ENCODE results near the gene GPATCH3. TPM values are rescaled to one million over a fixed set of nuclear protein-coding genes. Genes with fewer than 3 reads are reported as not detected.

Gene GPATCH3
- total and polyA plus RNA-seq, 2 of the 4 experiments (the other 2 are of a cell fraction) = 5.2 to 8.0 TPM

GRCh38 chr1:26874896-26875295, 25.4 kb downstream of the GPATCH3 start:
- H4K20me1 ChIP-seq (ENCODE audit: insufficient read depth, low read length) = peaks cover 4% of the 10 kb centered on the region; the same call in 1 of the 2 replicates
- H3K9ac ChIP-seq (ENCODE audit: low read depth, low read length) = no peak overlapping the region
- in situ Hi-C loops (cut with MboI; ENCODE audit: low sequenced_read_pairs) (loop anchor here (10.0 kb wide), 1 partner anchor 270 kb away; no protein-coding TSS in a partner anchor), dilution Hi-C loops (cut with HindIII; ENCODE audit: low sequenced_read_pairs, unreplicated experiment) (no loop called here), intact Hi-C loops (cut with micrococcal nuclease) (no loop called here)
- H3K79me1 ChIP-seq (ENCODE audit: low read depth in 1 of 2, low read length in 2 of 2) = peaks cover 0 to 13% of the 10 kb centered on the region in 2 experiments; a peak in 3 of 4 replicates
- H3K4me3 ChIP-seq (ENCODE audit: insufficient read depth, low read depth, low read length) = no peak overlapping the region
- H2BK15ac ChIP-seq (ENCODE audit: low read depth, low read length) = no peak overlapping the region
- H3K27ac ChIP-seq (ENCODE audit: insufficient read depth, low read length) = no peak overlapping the region
- WGBS, 2 experiments (ENCODE audit: extremely low coverage in 2 of 2, insufficient read length in 1 of 2) = 76% methylated on average over 2 of the region's 4 CpGs; no CpG with 5 or more reads in 1 of the 2 experiments
- H2BK5ac ChIP-seq (ENCODE audit: low read depth, low read length, poor library complexity, severe bottlenecking) = no peak overlapping the region
- ChIA-PET CTCF (no interaction called here), POLR2A (ENCODE audit: unreplicated experiment) (no interaction called here)
- H3K9me1 ChIP-seq (ENCODE audit: insufficient read depth, low read length) = no peaks in the 10 kb centered on the region
- no peak overlapping the region for H3K56ac ChIP-seq (ENCODE audit: extremely low read depth, insufficient read depth, low read length)
- no peaks in the 10 kb centered on the region for H3K9me3 ChIP-seq (ENCODE audit: control insufficient read depth, insufficient read depth, low read length)
- no peak overlapping the region for H2AK5ac ChIP-seq (ENCODE audit: low read depth, low read length)
- no peak overlapping the region for H4K5ac ChIP-seq (ENCODE audit: low read depth, low read length)
- ATAC-seq (ENCODE audit: low read depth) = no peak
- H3K14ac ChIP-seq (replicated peaks; ENCODE audit: low read depth, low read length) = no peak overlapping the region
- H2BK20ac ChIP-seq (ENCODE audit: low read depth, low read length) = no peak overlapping the region
- no peak overlapping the region for H3K4me2 ChIP-seq (ENCODE audit: low read depth, low read length)
- no peak overlapping the region for H3K18ac ChIP-seq (ENCODE audit: low read depth, low read length)
- no peak overlapping the region for H2AK9ac ChIP-seq (replicated peaks; ENCODE audit: low read depth, low read length, poor library complexity)
- no peak overlapping the region for H3K4ac ChIP-seq (ENCODE audit: low read depth, low read length)
- H3K36me3 ChIP-seq (ENCODE audit: control insufficient read depth, insufficient read depth, low read length) = peaks cover 22% of the 10 kb centered on the region
- H4K91ac ChIP-seq (ENCODE audit: insufficient read depth, low read depth, low read length) = no peak overlapping the region
- BruUV-seq (replicated peaks) = no TSS peak
- TF ChIP-seq RFX5 (IDR thresholded peaks at IDR 0.05; ENCODE audit: low read depth, low read length) (no peak), FOS (IDR thresholded peaks at IDR 0.05; ENCODE audit: low read depth, low read length) (no peak), BHLHE40 (IDR thresholded peaks at IDR 0.05; ENCODE audit: low read depth, low read length) (no peak), RAD21 (IDR thresholded peaks at IDR 0.05; ENCODE audit: low read length) (no peak), NFE2L2 (IDR thresholded peaks at IDR 0.05; ENCODE audit: low read depth, low read length) (no peak), SMC3 (IDR thresholded peaks at IDR 0.05; ENCODE audit: low read depth, low read length) (no peak), MAFK (IDR thresholded peaks at IDR 0.05; ENCODE audit: low read depth, low read length) (no peak), ELK1 (IDR thresholded peaks at IDR 0.05; ENCODE audit: borderline replicate concordance, low read depth, low read length) (no peak), POLR2A (IDR thresholded peaks at IDR 0.05; ENCODE audit: low read depth, low read length) (no peak)
- TF ChIP-seq, protein P1, sequence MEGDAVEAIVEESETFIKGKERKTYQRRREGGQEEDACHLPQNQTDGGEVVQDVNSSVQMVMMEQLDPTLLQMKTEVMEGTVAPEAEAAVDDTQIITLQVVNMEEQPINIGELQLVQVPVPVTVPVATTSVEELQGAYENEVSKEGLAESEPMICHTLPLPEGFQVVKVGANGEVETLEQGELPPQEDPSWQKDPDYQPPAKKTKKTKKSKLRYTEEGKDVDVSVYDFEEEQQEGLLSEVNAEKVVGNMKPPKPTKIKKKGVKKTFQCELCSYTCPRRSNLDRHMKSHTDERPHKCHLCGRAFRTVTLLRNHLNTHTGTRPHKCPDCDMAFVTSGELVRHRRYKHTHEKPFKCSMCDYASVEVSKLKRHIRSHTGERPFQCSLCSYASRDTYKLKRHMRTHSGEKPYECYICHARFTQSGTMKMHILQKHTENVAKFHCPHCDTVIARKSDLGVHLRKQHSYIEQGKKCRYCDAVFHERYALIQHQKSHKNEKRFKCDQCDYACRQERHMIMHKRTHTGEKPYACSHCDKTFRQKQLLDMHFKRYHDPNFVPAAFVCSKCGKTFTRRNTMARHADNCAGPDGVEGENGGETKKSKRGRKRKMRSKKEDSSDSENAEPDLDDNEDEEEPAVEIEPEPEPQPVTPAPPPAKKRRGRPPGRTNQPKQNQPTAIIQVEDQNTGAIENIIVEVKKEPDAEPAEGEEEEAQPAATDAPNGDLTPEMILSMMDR (conservative IDR thresholded peaks at IDR 0.05; ENCODE audit: low read depth, low read length) = no peak
- no peak for DNase-seq
- H2AFZ ChIP-seq (replicated peaks; ENCODE audit: low read length, poor library complexity) = no peak overlapping the region
- no peak overlapping the region for H2BK120ac ChIP-seq (ENCODE audit: low read depth, low read length)
- no peak overlapping the region for H4K8ac ChIP-seq (ENCODE audit: low read depth in 2 of 2, low read length in 2 of 2)
- no peak overlapping the region for H3K23ac ChIP-seq (ENCODE audit: low read depth, low read length)
- no peaks in the 10 kb centered on the region for H3K4me1 ChIP-seq (ENCODE audit: control insufficient read depth, insufficient read depth, low read length)
- H3K27me3 ChIP-seq (ENCODE audit: control insufficient read depth, insufficient read depth, low read length) = no peaks in the 10 kb centered on the region

Measured in IMR-90 (cell line).